ENCODE data around the gene MCF2L2.

Gene MCF2L2

GRCh38 chr3:183226333-183226890 is 202.0 kb downstream of the MCF2L2 start:
- DNase-seq, result no peak

DNA sequence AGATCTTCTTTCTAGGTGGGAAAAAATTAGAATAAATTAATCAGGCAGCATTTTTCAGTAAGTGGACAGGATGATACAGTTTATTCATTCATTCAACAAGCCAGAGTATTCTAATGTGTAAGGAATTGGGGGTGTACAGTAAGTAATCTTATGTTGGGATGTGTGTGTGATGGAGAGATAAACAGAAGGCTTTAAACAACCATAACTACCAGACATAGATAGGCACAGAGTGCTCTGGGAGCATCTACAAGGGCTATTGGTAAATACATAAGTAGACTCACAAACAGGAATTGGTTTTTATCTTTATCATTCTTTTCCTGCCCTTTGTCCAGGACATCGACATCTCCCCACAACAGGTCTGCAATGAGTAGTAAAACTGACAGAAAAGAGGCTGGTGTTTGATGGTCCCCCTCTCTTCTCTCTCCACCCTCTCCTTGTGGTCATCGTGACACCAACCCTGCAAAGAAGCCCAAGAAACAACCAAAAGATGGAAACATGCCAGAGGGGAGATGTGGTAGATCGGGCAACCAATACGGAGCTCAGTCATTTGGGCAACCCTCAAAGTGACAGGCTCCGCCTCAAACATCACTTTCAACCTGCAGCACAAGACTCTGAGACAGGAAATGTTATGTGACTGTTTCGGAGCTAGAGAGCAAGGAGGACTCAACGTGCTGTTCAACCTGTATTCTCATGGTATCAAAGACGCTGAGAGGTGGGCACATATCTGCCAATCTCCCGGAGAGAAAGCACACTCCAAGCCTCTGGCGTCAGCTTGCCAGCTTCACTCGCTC is 204.0 kb downstream of the MCF2L2 start:
- DNase-seq, result no peak

DNA sequence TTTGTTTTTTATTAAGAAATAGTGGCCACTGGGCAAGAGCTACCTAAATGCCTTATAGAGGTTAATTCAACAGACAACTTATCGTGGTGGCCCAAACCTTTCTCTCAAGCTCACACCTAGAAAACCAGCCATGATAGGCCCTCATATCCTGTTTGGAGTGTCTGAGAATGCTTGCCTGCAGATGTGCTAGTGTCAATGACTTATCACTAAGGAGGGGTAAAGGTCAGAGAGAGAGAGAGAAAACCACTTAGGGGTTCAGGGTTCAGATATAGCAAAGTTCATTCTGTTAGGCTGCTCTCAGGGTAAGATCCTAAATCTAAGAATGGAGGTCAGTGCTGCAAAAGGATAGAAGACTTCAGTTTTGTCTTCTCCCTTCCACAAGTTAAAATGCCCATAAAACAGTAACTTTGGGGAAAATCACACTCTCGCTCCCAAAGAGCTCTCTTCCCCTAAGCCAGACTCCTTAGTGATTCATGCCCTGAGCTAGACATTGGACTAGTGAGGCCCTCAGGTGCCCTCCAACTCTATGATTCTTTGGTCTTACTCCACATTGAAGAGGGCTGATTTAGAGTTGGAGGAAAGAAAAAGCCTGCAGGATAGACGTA is 205.7 kb downstream of the MCF2L2 start:
- DNase-seq, result no peak

DNA sequence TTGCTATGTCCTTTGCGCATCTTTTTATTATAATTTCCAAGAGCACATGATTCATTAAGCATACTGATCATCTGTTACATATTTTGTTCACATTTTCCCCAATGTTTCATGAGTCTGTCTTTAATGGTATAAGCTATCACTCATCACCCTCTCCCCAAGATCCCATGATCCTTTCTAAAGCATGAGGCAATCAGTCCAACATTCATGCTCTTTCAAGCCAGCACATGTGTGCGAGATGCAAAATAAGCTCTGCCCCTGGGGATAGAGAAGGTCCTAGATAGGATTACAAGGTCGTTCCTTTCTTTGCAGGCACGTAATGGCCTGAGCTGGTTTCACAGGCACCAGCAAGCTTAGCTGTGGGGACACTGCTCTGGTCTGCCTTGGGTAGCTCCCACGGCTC is 207.6 kb downstream of the MCF2L2 start:
- no peak for DNase-seq

GRCh38 chr3:183218826-183219225 is 209.6 kb downstream of the MCF2L2 start:
- DNase-seq, result no peak

DNA sequence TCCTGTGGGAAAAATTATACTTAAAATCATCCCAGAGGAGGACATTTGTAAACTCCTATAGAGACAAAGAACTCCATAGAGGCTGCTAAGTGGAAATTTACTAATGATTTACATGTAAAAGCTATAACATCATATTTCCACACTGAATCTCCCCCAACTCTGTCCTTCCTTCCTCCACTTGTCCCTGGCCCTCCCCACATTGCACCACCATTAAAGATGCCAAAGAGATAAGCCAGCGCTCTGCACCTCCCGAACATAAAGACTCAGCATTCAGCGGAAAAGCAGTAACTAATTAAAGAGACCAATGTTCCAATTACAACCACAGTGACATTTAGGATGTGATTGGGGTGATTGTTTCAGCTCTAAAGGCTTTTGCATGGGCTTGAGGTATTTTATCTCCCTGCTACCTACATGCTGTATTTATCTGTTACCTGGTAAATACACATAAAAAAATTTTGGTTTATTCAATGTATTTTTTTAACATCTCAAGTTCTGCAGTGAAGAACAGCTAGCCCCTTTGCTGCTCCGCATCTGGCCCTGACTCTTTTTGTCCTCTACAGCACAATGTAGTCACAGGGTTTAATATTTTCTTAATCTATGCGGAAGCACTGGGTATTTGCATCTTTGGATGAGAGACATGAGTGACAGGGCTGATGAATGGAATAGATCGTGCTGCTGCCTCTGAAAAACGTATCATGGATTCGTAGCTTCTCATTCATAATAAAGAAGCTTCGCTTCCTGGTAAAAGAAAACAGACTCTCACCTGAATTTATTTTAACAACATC is 210.7 kb downstream of the MCF2L2 start:
- DNase-seq, result no peak

DNA sequence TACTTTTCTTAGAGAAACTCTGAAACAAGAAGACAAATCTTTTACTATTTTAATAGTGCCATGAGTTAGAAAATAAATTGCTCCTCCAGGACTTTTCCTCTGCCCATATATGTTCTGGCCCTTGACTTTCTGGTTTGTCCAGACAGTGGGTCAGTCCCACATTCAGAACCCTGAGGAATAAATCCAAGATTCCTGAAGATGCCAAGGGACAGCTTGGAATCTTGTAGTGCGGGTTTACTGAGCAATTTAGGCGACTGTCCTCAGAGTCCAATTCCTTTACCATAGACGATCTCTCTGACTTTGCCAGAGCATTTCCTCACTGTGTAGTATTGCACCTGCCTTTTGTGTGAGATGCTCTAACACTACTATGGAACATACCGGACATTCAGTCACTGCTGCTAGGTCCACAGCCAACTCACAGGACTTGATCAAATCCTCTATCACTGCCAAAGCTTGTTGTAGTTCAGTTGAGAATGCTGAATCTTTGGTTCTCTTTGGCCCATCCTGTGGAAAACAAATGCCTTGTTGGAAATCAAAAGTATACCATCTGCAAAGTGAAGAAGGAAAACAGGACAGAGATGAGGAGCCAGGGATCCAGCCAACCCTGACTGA is 212.7 kb downstream of the MCF2L2 start:
- DNase-seq, result no peak

DNA sequence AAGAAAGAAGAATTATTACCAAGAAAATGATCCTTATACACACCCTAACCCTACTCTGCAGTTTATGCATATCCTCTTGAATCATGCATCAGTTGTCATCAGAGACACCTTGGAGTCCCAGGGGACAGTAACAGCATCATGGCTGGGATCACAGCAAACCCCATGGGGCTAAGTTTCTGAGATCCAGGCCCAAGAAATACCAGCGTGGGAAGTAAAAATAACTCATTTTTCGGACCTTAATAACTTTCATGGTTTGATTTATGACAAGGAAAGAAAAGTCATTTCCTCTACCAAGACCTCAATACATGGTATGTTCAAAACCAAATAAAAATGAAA is 214.2 kb downstream of the MCF2L2 start:
- no peak for DNase-seq

- DNase-seq, result no peak
Measured at GRCh38 chr3:183213415-183214276, 214.8 kb downstream of the MCF2L2 start.

GRCh38 chr3:183212565-183212964 is 215.9 kb downstream of the MCF2L2 start:
- no peak for DNase-seq

- no peak for DNase-seq
Measured at GRCh38 chr3:183212096-183212495, 216.3 kb downstream of the MCF2L2 start.

GRCh38 chr3:183211352-183211751 is 217.1 kb downstream of the MCF2L2 start:
- DNase-seq, result no peak

GRCh38 chr3:183210862-183211341 is 217.5 kb downstream of the MCF2L2 start:
- no peak for DNase-seq

GRCh38 chr3:183210341-183210740 is 218.1 kb downstream of the MCF2L2 start:
- DNase-seq, result no peak

DNA sequence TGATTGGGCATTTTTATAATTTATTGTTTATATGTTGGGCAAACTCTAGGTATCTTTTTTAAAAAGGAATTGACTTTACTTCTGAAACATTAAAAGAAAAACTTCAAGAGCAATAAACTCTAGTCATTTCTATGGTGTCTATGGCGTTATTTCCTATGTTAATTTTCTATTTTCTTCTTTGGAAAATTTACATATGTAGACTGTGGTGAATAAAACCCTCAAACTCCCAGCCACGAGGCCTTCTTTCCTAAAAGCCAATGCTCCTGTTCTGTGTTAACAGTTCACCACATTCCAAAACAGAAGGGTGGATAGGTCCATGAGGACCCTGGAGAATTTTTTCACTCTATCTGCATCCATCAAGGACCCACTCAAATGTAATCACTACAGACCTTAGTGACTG is 219.6 kb downstream of the MCF2L2 start:
- DNase-seq, result no peak

- DNase-seq, result no peak
Measured at GRCh38 chr3:183208260-183208659, 220.2 kb downstream of the MCF2L2 start.

DNA sequence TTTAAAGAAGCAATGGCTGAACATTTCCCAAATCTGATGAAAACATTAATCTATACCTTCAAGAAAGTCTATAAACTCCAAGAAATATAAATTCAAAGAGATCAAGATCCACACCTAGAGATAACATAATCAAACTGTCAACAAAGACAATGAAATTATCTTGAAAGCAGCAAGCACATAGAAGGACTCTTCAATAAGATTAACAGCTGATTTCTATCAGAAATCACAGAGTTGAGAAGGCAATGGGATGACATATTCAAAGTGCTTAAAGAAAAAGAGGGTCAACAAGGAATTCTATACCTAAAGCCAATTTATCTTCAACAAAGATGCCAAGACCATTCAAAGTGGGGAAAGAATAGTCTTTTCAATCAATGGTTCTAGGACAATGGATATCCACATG is 224.7 kb downstream of the MCF2L2 start:
- no peak for DNase-seq

DNA sequence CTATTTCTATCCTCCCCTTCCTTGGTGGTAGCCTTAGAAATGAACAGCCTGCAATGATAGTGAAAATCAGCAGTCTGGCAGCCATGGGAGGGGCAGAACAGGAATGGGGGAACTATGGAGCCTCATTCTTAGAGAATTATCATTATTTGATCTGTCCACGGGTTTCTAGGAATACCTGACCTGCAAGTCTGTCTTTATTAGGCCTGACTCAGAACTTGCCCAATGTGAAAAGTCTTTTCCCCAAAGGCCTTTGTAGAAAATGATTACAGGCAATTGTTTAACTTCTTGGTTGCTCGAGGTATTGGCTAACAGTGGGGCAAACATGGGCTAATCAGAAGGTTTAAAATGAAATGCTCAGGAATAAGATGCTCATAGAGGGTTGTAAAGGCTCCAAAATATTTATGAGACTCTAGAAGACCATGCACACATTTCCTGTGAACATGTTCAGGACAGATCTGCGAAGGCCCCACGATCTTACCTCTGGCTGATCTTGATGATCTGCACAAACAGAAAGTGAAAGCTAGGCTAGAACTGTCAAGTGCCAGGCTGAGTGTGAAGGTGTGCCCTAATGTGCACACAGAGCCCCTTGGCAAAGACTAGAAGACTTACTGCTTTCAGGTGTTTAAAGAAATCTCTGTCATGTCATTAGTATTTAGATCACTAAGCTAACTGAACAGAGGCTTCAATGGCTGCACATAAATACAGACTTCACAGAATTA is 226.3 kb downstream of the MCF2L2 start:
- no peak for DNase-seq

DNA sequence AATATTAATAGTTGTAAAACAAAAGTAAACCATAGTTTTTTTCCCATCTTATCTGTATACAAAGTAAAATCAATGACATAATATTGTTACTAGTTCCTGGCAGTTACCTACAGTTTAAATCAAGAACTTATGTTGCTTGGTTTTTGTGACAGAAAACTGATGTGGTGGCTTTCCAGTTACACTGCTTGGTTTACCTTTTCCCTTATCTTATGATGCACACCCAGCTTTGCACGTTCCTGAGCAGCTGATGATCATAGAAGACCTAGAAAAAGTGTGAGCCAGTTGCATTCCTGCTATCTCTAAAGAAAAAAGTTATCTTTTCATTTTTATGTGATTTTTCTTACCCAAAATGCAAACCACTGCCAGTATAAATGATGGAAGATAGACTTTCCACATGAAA is 229.5 kb downstream of the MCF2L2 start:
- no peak for DNase-seq

- DNase-seq, result no peak
Measured at GRCh38 chr3:183197734-183198133, 230.7 kb downstream of the MCF2L2 start.

DNA sequence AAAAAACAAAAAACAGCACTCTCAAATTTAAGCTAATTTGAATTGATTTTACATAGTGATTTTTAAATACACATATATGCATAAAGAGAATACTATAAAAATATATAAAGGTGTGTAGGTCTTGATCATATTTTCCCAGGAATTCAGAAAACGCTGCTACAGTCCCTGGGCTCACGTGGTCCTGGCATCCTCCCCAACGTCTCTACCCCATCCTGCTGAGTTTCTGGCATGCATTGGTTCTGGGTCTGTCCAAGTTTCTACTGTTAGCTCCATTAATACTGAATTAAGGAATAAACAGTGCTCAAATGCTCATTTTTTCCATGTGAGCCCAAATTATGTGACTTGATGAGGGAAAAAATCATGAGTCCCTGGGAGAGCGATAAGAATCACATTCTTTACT is 233.2 kb downstream of the MCF2L2 start:
- no peak for DNase-seq
